GM19193 (cell line): ENCODE measurements around the gene FABP7.

Experiments
- POLR2A ChIP-seq: IDR thresholded peaks from 4 replicates; pipeline ENCODE4 v1.6.1; 2011; ENCODE audit not compliant: insufficient read depth, insufficient read length; ENCODE audit errors: extremely low read depth

Gene FABP7

GRCh38 chr6:122788208-122788607 is 8.7 kb downstream of the FABP7 start:
- TF ChIP-seq POLR2A = no peak

GRCh38 chr6:122788663-122789181 is 9.2 kb downstream of the FABP7 start:
- TF ChIP-seq POLR2A = no peak

GRCh38 chr6:122789182-122790027 is 9.9 kb downstream of the FABP7 start, which contains the start of gene SMPDL3A:
Gene SMPDL3A, plus strand, starts transcription at chr6:122789258. Its CDS starts 89 bp downstream, at chr6:122789347.
- no peak for TF ChIP-seq POLR2A

- no peak for TF ChIP-seq POLR2A
Observed at GRCh38 chr6:122790028-122790422, 10.5 kb downstream of the FABP7 start.

- TF ChIP-seq POLR2A = no peak
Observed at GRCh38 chr6:122790423-122791309, 11.2 kb downstream of the FABP7 start.

GRCh38 chr6:122791310-122791679 is 11.8 kb downstream of the FABP7 start:
- no peak for TF ChIP-seq POLR2A

- no peak for TF ChIP-seq POLR2A
Observed at GRCh38 chr6:122792766-122793165, 13.2 kb downstream of the FABP7 start.

- no peak for TF ChIP-seq POLR2A
Observed at GRCh38 chr6:122797537-122797936, 18.0 kb downstream of the FABP7 start.

GRCh38 chr6:122798099-122798641 is 18.7 kb downstream of the FABP7 start:
- TF ChIP-seq POLR2A = no peak

GRCh38 chr6:122799140-122799745 is 19.7 kb downstream of the FABP7 start:
- no peak for TF ChIP-seq POLR2A

- no peak for TF ChIP-seq POLR2A
Observed at GRCh38 chr6:122799916-122800686, 20.6 kb downstream of the FABP7 start.

GRCh38 chr6:122800906-122801305 is 21.4 kb downstream of the FABP7 start:
- no peak for TF ChIP-seq POLR2A

- no peak for TF ChIP-seq POLR2A
Observed at GRCh38 chr6:122801397-122801796, 21.9 kb downstream of the FABP7 start.

- TF ChIP-seq POLR2A = no peak
Observed at GRCh38 chr6:122803171-122803661, 23.7 kb downstream of the FABP7 start.
